ENCODE data around the gene ATP1A1. TPM values are rescaled to one million over a fixed set of nuclear protein-coding genes. Genes with fewer than 3 reads are reported as not detected.
A peak's percentile ranks its signal among the peaks of the same experiment; 100 is the strongest.

ATP1A1 gene
- total RNA-seq, 1 experiment from 2014 or later = 484 TPM

DNA sequence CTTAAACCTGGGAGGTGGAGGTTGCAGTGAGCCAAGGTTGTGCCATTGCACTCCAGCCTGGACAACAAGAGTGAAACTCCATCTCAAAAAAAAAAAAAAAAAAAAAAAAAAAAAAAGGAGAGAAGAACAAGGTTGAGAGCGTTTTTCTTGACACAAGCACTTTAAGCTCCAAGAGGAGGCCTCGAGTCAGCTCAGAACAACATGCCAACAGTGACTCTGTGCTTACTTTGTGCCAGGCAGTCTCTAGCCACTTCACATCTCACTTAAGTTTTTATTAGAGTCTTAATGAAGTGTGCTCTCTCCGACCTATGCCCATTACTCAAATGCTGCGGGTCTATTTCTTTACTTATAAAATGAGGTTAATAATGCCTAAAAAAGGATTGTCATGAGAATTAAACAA lies 13.0 kb downstream of the ATP1A1 start:
- H3K27ac Mint-ChIP-seq (ENCODE audit: unreplicated experiment) = no peak overlapping the region
- H3K4me3 Mint-ChIP-seq (ENCODE audit: low read depth, unreplicated experiment) = no peak overlapping the region
- no TSS peak for BruUV-seq (replicated peaks)
- H3K9me3 Mint-ChIP-seq (ENCODE audit: low read depth, unreplicated experiment) = no peaks in the 10 kb centered on the region
- TF ChIP-seq, protein P1, sequence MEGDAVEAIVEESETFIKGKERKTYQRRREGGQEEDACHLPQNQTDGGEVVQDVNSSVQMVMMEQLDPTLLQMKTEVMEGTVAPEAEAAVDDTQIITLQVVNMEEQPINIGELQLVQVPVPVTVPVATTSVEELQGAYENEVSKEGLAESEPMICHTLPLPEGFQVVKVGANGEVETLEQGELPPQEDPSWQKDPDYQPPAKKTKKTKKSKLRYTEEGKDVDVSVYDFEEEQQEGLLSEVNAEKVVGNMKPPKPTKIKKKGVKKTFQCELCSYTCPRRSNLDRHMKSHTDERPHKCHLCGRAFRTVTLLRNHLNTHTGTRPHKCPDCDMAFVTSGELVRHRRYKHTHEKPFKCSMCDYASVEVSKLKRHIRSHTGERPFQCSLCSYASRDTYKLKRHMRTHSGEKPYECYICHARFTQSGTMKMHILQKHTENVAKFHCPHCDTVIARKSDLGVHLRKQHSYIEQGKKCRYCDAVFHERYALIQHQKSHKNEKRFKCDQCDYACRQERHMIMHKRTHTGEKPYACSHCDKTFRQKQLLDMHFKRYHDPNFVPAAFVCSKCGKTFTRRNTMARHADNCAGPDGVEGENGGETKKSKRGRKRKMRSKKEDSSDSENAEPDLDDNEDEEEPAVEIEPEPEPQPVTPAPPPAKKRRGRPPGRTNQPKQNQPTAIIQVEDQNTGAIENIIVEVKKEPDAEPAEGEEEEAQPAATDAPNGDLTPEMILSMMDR (IDR thresholded peaks at IDR 0.05; ENCODE audit: unreplicated experiment) = no peak
- H3K27me3 Mint-ChIP-seq (ENCODE audit: unreplicated experiment) = no peaks in the 10 kb centered on the region
- CTCF ChIA-PET = interaction anchor here (0.7 kb wide), 1 partner anchor 245 kb away, joined by 5 read pairs; no protein-coding TSS in a partner anchor
- DNase-seq = no peak
- H3K4me1 Mint-ChIP-seq (ENCODE audit: low read depth, unreplicated experiment) = peaks cover 28% of the 10 kb centered on the region
- intact Hi-C loops (cut with micrococcal nuclease; ENCODE audit: unreplicated experiment) = no loop called here
- H3K36me3 Mint-ChIP-seq (ENCODE audit: insufficient read depth, unreplicated experiment) = peaks cover 65% of the 10 kb centered on the region

GRCh38 chr1:116387551-116387950 lies 14.5 kb downstream of the ATP1A1 start:
- Mint-ChIP-seq H3K4me1 (ENCODE audit: low read depth, unreplicated experiment) (peaks cover 16% of the 10 kb centered on the region), H3K27ac (ENCODE audit: unreplicated experiment) (no peak overlapping the region), H3K4me3 (ENCODE audit: low read depth, unreplicated experiment) (no peak overlapping the region), H3K9me3 (ENCODE audit: low read depth, unreplicated experiment) (no peaks in the 10 kb centered on the region), H3K36me3 (ENCODE audit: insufficient read depth, unreplicated experiment) (peaks cover 71% of the 10 kb centered on the region), H3K27me3 (ENCODE audit: unreplicated experiment) (no peaks in the 10 kb centered on the region)
- CTCF ChIA-PET = no interaction called here
- no peak for DNase-seq
- intact Hi-C loops (cut with micrococcal nuclease; ENCODE audit: unreplicated experiment) = no loop called here
- no TSS peak for BruUV-seq (replicated peaks)
- TF ChIP-seq, protein P1 (IDR thresholded peaks at IDR 0.05; ENCODE audit: unreplicated experiment) = no peak

DNA sequence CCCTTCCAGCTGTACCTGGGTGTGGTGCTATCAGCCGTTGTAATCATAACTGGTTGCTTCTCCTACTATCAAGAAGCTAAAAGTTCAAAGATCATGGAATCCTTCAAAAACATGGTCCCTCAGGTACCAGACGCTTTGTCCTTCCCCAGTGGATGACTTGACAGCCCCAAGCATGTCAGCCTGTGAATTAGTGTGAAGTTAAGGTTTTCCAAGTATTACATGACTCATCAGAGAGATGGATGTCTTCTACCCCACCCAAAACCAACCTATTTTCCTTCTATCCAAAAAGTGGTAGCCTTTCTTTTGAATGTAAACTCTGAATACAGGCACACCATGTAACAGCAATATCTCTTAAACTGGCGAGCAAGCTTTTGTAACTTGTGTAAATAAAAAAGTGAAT lies 15.1 kb downstream of the ATP1A1 start:
- H3K4me1 Mint-ChIP-seq (ENCODE audit: low read depth, unreplicated experiment) = peaks cover 16% of the 10 kb centered on the region
- H3K27ac Mint-ChIP-seq (ENCODE audit: unreplicated experiment) = no peak overlapping the region
- intact Hi-C loops (cut with micrococcal nuclease; ENCODE audit: unreplicated experiment) = no loop called here

GRCh38 chr1:116389013-116389412 lies 16.0 kb downstream of the ATP1A1 start:
- no peak for DNase-seq
- TF ChIP-seq, protein P1 (IDR thresholded peaks at IDR 0.05; ENCODE audit: unreplicated experiment) = no peak
- intact Hi-C loops (cut with micrococcal nuclease; ENCODE audit: unreplicated experiment) = no loop called here
- H3K27ac Mint-ChIP-seq (ENCODE audit: unreplicated experiment) = no peak overlapping the region
- BruUV-seq (replicated peaks) = TSS peak; percentile 23
- H3K9me3 Mint-ChIP-seq (ENCODE audit: low read depth, unreplicated experiment) = no peaks in the 10 kb centered on the region
- no peaks in the 10 kb centered on the region for H3K27me3 Mint-ChIP-seq (ENCODE audit: unreplicated experiment)
- H3K4me1 Mint-ChIP-seq (ENCODE audit: low read depth, unreplicated experiment) = peaks cover 15% of the 10 kb centered on the region
- no peak overlapping the region for H3K4me3 Mint-ChIP-seq (ENCODE audit: low read depth, unreplicated experiment)
- H3K36me3 Mint-ChIP-seq (ENCODE audit: insufficient read depth, unreplicated experiment) = peaks cover 73% of the 10 kb centered on the region
- CTCF ChIA-PET = no interaction called here

More for the DNA sequence above, 15.1 kb downstream of the ATP1A1 start:
- Mint-ChIP-seq H3K9me3 (ENCODE audit: low read depth, unreplicated experiment) (no peaks in the 10 kb centered on the region), H3K4me3 (ENCODE audit: low read depth, unreplicated experiment) (no peak overlapping the region), H3K36me3 (ENCODE audit: insufficient read depth, unreplicated experiment) (peaks cover 70% of the 10 kb centered on the region), H3K27me3 (ENCODE audit: unreplicated experiment) (no peaks in the 10 kb centered on the region)
- TF ChIP-seq, protein P1 (IDR thresholded peaks at IDR 0.05; ENCODE audit: unreplicated experiment) = no peak
- no TSS peak for BruUV-seq (replicated peaks)
- CTCF ChIA-PET = no interaction called here
- DNase-seq = no peak

All from Calu3 (cell line).